CD4-positive, alpha-beta T cell (primary cell): Measurements from ENCODE around the gene KIF14. TPM values are rescaled to one million over a fixed set of nuclear protein-coding genes. Genes with fewer than 3 reads are reported as not detected.

ENCODE experiments used
- ATAC-seq: fragments of 200-7000 bp; cut with Tn5 transposase; one replicate; pipeline ENCODE4 v1.10.0; 2022; ENCODE audit warnings: mild to moderate bottlenecking; ENCODE audit not compliant: poor library complexity
- CTCF ChIA-PET: fragments of 350-600 bp; sonication (Branson Sonifier 250); formaldehyde crosslinking; loops from one replicate; lab custom pipeline; 2021; ENCODE audit warnings: antibody characterized with exemption, inconsistent platforms; lab: Charles Lee
- POLR2A ChIA-PET: fragments of 350-600 bp; sonication (Branson Sonifier 250); formaldehyde crosslinking; loops from one replicate; lab custom pipeline; 2021; ENCODE audit warnings: antibody characterized with exemption, inconsistent platforms; lab: Charles Lee
- DNase-seq, 14 experiments: peaks; one replicate each; pipeline ENCODE4 v3.0.0-alpha.2; 2013 to 2020; ENCODE audit warnings: mixed read lengths in 2 of 14
- H3K27ac ChIP-seq, 2 donors: one replicate each; pipeline versions ENCODE4 v1.5.1 to v1.7.0; 2013; ENCODE audit warnings: low read length in 2 of 2, low read depth in 1 of 2, mild to moderate bottlenecking in 1 of 2
- H3K27me3 ChIP-seq, 2 experiments: 1 replicate in 1 of 2; 2 replicates in 1 of 2; pipeline versions ENCODE4 v1.6.1 to v1.7.0; 2013; ENCODE audit warnings: low read length in 2 of 2, control low read depth in 1 of 2, mild to moderate bottlenecking in 1 of 2, moderate library complexity in 1 of 2; ENCODE audit not compliant: insufficient read depth in 2 of 2, control insufficient read depth in 1 of 2
- H3K36me3 ChIP-seq: one replicate; pipeline ENCODE4 v1.6.1; 2013; ENCODE audit warnings: low read length, control low read depth; ENCODE audit not compliant: insufficient read depth
- H3K4me1 ChIP-seq: one replicate; pipeline ENCODE4 v1.6.1; 2013; ENCODE audit warnings: low read length, control low read depth; ENCODE audit not compliant: insufficient read depth
- H3K4me3 ChIP-seq: one replicate; pipeline ENCODE4 v1.5.1; 2013; ENCODE audit warnings: mild to moderate bottlenecking, low read length, moderate library complexity
- H3K9me3 ChIP-seq, 2 experiments: 1 replicate in 1 of 2; 2 replicates in 1 of 2; pipeline versions ENCODE4 v1.6.1 to v1.7.0; 2013; ENCODE audit warnings: low read length in 2 of 2, mild to moderate bottlenecking in 2 of 2, control low read depth in 1 of 2, moderate library complexity in 1 of 2; ENCODE audit not compliant: control insufficient read depth in 1 of 2, insufficient read depth in 1 of 2
- H3K27ac Mint-ChIP-seq: one replicate; pipeline ENCODE4 v1.8.0; 2020; ENCODE audit warnings: mixed read lengths
- H3K27me3 Mint-ChIP-seq: one replicate; pipeline ENCODE4 v1.8.0; 2021; ENCODE audit warnings: mixed read lengths
- H3K36me3 Mint-ChIP-seq: one replicate; pipeline ENCODE4 v1.8.0; 2021; ENCODE audit warnings: low read depth, mixed read lengths
- H3K4me1 Mint-ChIP-seq: one replicate; pipeline ENCODE4 v1.8.0; 2021; ENCODE audit warnings: low read depth, mixed read lengths
- H3K4me3 Mint-ChIP-seq: one replicate; pipeline ENCODE4 v1.8.0; 2020; ENCODE audit warnings: mild to moderate bottlenecking, mixed read lengths
- H3K9me3 Mint-ChIP-seq: one replicate; pipeline ENCODE4 v1.8.0; 2020; ENCODE audit warnings: mixed read lengths
- CTCF ChIP-seq: fragments of 200-600 bp; IDR thresholded peaks from one replicate; pipeline ENCODE4 v1.8.0; 2022; ENCODE audit warnings: antibody characterized with exemption, mild to moderate bottlenecking
- intact Hi-C, 2 experiments: fragments of 100-400 bp; cut with DNase I in 1 of 2; cut with micrococcal nuclease in 1 of 2; formaldehyde crosslinking; loops; one replicate each; pipeline versions ENCODE4 v1.15.1 to v1.9.0; 2023 to 2025; cut with DNase I, micrococcal nuclease
- total RNA-seq, 174 experiments: library from RNA in 2 of 174; stranded (reverse) in 2 of 174; gene quantifications; one replicate each; pipeline ENCODE4 v1.2.3 and lab custom pipeline; 2021 to 2026

Gene KIF14
- total RNA-seq, 2 experiments from 2014 or later, result 0.11 TPM

- Histone ChIP-seq H3K36me3 (peaks cover 5% of the 10 kb centered on the region), H3K27me3 (no peaks in the 10 kb centered on the region), H3K4me3 (no peak overlapping the region), H3K9me3 (no peaks in the 10 kb centered on the region), H3K4me1 (no peaks in the 10 kb centered on the region), H3K27ac (no peak overlapping the region)
- no peaks in the 10 kb centered on the region for H3K27me3 Mint-ChIP-seq
- CTCF ChIA-PET, result interaction anchor here (1.6 kb wide), 1 partner anchor 19 kb away, joined by 3 read pairs; no protein-coding TSS in a partner anchor
- H3K9me3 Mint-ChIP-seq, result no peaks in the 10 kb centered on the region
- TF ChIP-seq CTCF, result no peak
- DNase-seq, result no peak
- H3K27ac Mint-ChIP-seq, result no peak overlapping the region
- ATAC-seq, result no peak
- H3K36me3 Mint-ChIP-seq, result peaks cover 35% of the 10 kb centered on the region
- POLR2A ChIA-PET, result interaction anchor here (0.9 kb wide), 1 partner anchor 79 kb away, joined by 3 read pairs; no protein-coding TSS in a partner anchor
- H3K4me1 Mint-ChIP-seq, result no peaks in the 10 kb centered on the region
- intact Hi-C loops, result no loop called here
- H3K4me3 Mint-ChIP-seq, result no peak overlapping the region
Observed at GRCh38 chr1:200640963-200641401, 20.4 kb upstream of the KIF14 start.

GRCh38 chr1:200640373-200640962 lies 19.9 kb upstream of the KIF14 start:
- CTCF ChIA-PET, result interaction anchor here (1.6 kb wide), 1 partner anchor 18 kb away, joined by 3 read pairs; no protein-coding TSS in a partner anchor
- Mint-ChIP-seq H3K4me1 (no peaks in the 10 kb centered on the region), H3K4me3 (no peak overlapping the region), H3K9me3 (no peaks in the 10 kb centered on the region), H3K36me3 (peaks cover 29% of the 10 kb centered on the region), H3K27me3 (no peaks in the 10 kb centered on the region), H3K27ac (no peak overlapping the region)
- no peak for TF ChIP-seq CTCF
- Histone ChIP-seq H3K4me3 (no peak overlapping the region), H3K9me3 (no peaks in the 10 kb centered on the region), H3K27ac (no peak overlapping the region), H3K4me1 (no peaks in the 10 kb centered on the region), H3K36me3 (peaks cover 5% of the 10 kb centered on the region), H3K27me3 (no peaks in the 10 kb centered on the region)
- no peak for DNase-seq
- ATAC-seq, result no peak
- intact Hi-C loops, result no loop called here
- POLR2A ChIA-PET, result interaction anchor here (0.9 kb wide), 1 partner anchor 78 kb away, joined by 3 read pairs; no protein-coding TSS in a partner anchor

GRCh38 chr1:200638073-200638472 lies 17.5 kb upstream of the KIF14 start:
- intact Hi-C loops, result no loop called here
- ATAC-seq, result no peak
- H3K9me3 ChIP-seq, result no peaks in the 10 kb centered on the region
- H3K36me3 Mint-ChIP-seq, result peaks cover 10% of the 10 kb centered on the region
- peaks cover 2% of the 10 kb centered on the region for H3K36me3 ChIP-seq
- no peak overlapping the region for H3K27ac ChIP-seq
- CTCF ChIA-PET, result no interaction called here
- no peaks in the 10 kb centered on the region for H3K9me3 Mint-ChIP-seq
- H3K4me3 Mint-ChIP-seq, result no peak overlapping the region
- no peaks in the 10 kb centered on the region for H3K27me3 ChIP-seq
- no peaks in the 10 kb centered on the region for H3K4me1 ChIP-seq
- no peak for DNase-seq
- H3K4me1 Mint-ChIP-seq, result no peaks in the 10 kb centered on the region
- POLR2A ChIA-PET, result no interaction called here
- no peak overlapping the region for H3K27ac Mint-ChIP-seq
- H3K27me3 Mint-ChIP-seq, result no peaks in the 10 kb centered on the region
- no peak for TF ChIP-seq CTCF
- H3K4me3 ChIP-seq, result no peak overlapping the region
